Ascending aorta (tissue), 2 donors: Measurements from ENCODE around the gene LRRC47. TPM values are rescaled to one million over a fixed set of nuclear protein-coding genes. Genes with fewer than 3 reads are reported as not detected.

Experiments used
- DNase-seq, 2 donors: peaks; one replicate each; pipeline ENCODE4 v3.0.0-alpha.2; 2019; ENCODE audit warnings: low spot score in 2 of 2
- H3K27ac ChIP-seq, 2 donors: fragments of 200-600 bp; sonication (generic); one replicate each; pipeline ENCODE4 v1.5.1; 2016 to 2017; ENCODE audit warnings: mild to moderate bottlenecking in 1 of 2
- H3K27me3 ChIP-seq: fragments of 200-600 bp; sonication (generic); one replicate; pipeline ENCODE4 v1.5.1; 2017
- H3K36me3 ChIP-seq, 2 donors: fragments of 200-600 bp; sonication (generic); one replicate each; pipeline ENCODE4 v1.5.1; 2016
- H3K4me1 ChIP-seq, 2 donors: fragments of 200-600 bp; sonication (generic); one replicate each; pipeline ENCODE4 v1.5.1; 2016 to 2017; ENCODE audit warnings: mild to moderate bottlenecking in 1 of 2
- H3K4me3 ChIP-seq, 2 donors: fragments of 200-600 bp; sonication (generic); one replicate each; pipeline ENCODE4 v1.5.1; 2016 to 2017; ENCODE audit warnings: mild to moderate bottlenecking in 1 of 2
- H3K9me3 ChIP-seq, 2 donors: fragments of 200-600 bp; sonication (generic); one replicate each; pipeline ENCODE4 v1.5.1; 2016
- CTCF ChIP-seq, 3 experiments: fragments of 200-600 bp in 2 of 3; fragments of 450-650 bp in 1 of 3; sonication (generic) in 2 of 3; IDR thresholded peaks; one replicate each; pipeline ENCODE4 v1.5.1; 2016 to 2019; ENCODE audit warnings: antibody characterized with exemption in 3 of 3, mild to moderate bottlenecking in 1 of 3, moderate library complexity in 1 of 3
- intact Hi-C: fragments of 100-400 bp; cut with DNase I; formaldehyde crosslinking; loops from one replicate; pipeline ENCODE4 v1.15.1; 2023
- total RNA-seq: library from RNA; depleted of rRNA; stranded (reverse); fragments of >200 nt; gene quantifications from one replicate; pipeline ENCODE4 v1.1.0, GENCODE V29; 2016

LRRC47 gene
- total RNA-seq, 1 donor from 2014 or later, result 41.5 TPM

- no peak for TF ChIP-seq CTCF (IDR thresholded peaks at IDR 0.05)
- Histone ChIP-seq H3K27ac (no peak overlapping the region), H3K9me3 (no peaks in the 10 kb centered on the region), H3K36me3 (peaks cover 20 to 38% of the 10 kb centered on the region in 2 donors), H3K27me3 (no peaks in the 10 kb centered on the region), H3K4me1 (peaks cover 0 to 6% of the 10 kb centered on the region in 2 donors), H3K4me3 (no peak overlapping the region)
- intact Hi-C loops, result no loop called here
- no peak for DNase-seq
These were observed 51.7 kb downstream of the LRRC47 start for GRCh38 chr1:3744646-3745045.

- intact Hi-C loops, result no loop called here
- no peaks in the 10 kb centered on the region for H3K9me3 ChIP-seq
These were observed 52.5 kb downstream of the LRRC47 start for GRCh38 chr1:3743826-3744225.

GRCh38 chr1:3743421-3743820 is 52.9 kb downstream of the LRRC47 start:
- intact Hi-C loops, result no loop called here
- H3K27ac ChIP-seq, result no peak overlapping the region
- no peak for DNase-seq
- H3K36me3 ChIP-seq, result peaks cover 27 to 49% of the 10 kb centered on the region in 2 donors
- no peak for TF ChIP-seq CTCF (IDR thresholded peaks at IDR 0.05)
- H3K4me3 ChIP-seq, result no peak overlapping the region
- H3K27me3 ChIP-seq, result no peaks in the 10 kb centered on the region
- H3K9me3 ChIP-seq, result no peaks in the 10 kb centered on the region
- peaks cover 0 to 6% of the 10 kb centered on the region in 2 donors for H3K4me1 ChIP-seq

More at GRCh38 chr1:3743826-3744225, 52.5 kb downstream of the LRRC47 start:
- Histone ChIP-seq H3K4me3 (no peak overlapping the region), H3K36me3 (peaks cover 23 to 44% of the 10 kb centered on the region in 2 donors), H3K27ac (no peak overlapping the region), H3K27me3 (no peaks in the 10 kb centered on the region), H3K4me1 (peaks cover 0 to 6% of the 10 kb centered on the region in 2 donors)
- no peak for DNase-seq
- no peak for TF ChIP-seq CTCF (IDR thresholded peaks at IDR 0.05)

- Histone ChIP-seq H3K9me3 (no peaks in the 10 kb centered on the region), H3K4me1 (peaks cover 0 to 2% of the 10 kb centered on the region in 2 donors), H3K36me3 (peaks cover 35 to 55% of the 10 kb centered on the region in 2 donors), H3K4me3 (no peak overlapping the region), H3K27ac (no peak overlapping the region), H3K27me3 (no peaks in the 10 kb centered on the region)
- no peak for TF ChIP-seq CTCF (IDR thresholded peaks at IDR 0.05)
- intact Hi-C loops, result no loop called here
- DNase-seq, result no peak
These were observed 53.6 kb downstream of the LRRC47 start for GRCh38 chr1:3742439-3743298.

- DNase-seq, result no peak
- H3K27ac ChIP-seq, result no peak overlapping the region
- TF ChIP-seq CTCF (IDR thresholded peaks at IDR 0.05), result no peak
- H3K27me3 ChIP-seq, result no peaks in the 10 kb centered on the region
- H3K36me3 ChIP-seq, result peaks cover 42 to 63% of the 10 kb centered on the region in 2 donors
- intact Hi-C loops, result no loop called here
- H3K4me1 ChIP-seq, result no peaks in the 10 kb centered on the region
- H3K9me3 ChIP-seq, result no peaks in the 10 kb centered on the region
- no peak overlapping the region for H3K4me3 ChIP-seq
These were observed 54.5 kb downstream of the LRRC47 start for GRCh38 chr1:3741566-3742438.
